OCI-LY7 (cell line): ENCODE data around the gene TMEM87A.

Experiments
- EZH2phosphoT487 ChIP-seq: fragments of 200-600 bp; sonication (generic); IDR thresholded peaks from 2 replicates; pipeline ENCODE4 v1.6.1; 2018; ENCODE audit warnings: low read depth, borderline replicate concordance, mild to moderate bottlenecking, mixed run types, antibody characterized with exemption, low read length, moderate library complexity, mixed read lengths
- TF ChIP-seq, protein P1 (sequence below): fragments of 200-600 bp; sonication (generic); conservative IDR thresholded peaks from 2 replicates; pipeline ENCODE4 v1.5.1; 2014; ENCODE audit warnings: mild to moderate bottlenecking, antibody characterized with exemption, low read length, moderate library complexity, mixed read lengths

DNA sequence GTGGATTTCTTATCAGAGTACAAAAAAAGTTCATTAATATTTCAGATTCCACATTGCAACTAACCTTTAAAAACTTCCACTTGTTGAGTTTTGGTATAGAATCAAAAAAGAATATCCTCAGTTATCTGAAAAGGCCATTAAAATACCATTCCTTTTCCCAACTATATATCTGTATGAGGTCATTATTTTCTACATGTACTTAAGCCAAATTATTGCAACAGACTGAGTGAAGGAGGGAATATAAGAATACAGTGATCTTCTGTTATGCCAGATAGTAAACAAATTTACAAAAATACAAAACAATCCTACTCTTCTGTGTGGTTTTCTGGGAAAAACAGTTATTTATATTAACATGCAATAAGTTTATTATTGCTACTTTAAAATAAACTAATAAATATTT, 5.9 kb downstream of the TMEM87A start:
- TF ChIP-seq, protein P1, sequence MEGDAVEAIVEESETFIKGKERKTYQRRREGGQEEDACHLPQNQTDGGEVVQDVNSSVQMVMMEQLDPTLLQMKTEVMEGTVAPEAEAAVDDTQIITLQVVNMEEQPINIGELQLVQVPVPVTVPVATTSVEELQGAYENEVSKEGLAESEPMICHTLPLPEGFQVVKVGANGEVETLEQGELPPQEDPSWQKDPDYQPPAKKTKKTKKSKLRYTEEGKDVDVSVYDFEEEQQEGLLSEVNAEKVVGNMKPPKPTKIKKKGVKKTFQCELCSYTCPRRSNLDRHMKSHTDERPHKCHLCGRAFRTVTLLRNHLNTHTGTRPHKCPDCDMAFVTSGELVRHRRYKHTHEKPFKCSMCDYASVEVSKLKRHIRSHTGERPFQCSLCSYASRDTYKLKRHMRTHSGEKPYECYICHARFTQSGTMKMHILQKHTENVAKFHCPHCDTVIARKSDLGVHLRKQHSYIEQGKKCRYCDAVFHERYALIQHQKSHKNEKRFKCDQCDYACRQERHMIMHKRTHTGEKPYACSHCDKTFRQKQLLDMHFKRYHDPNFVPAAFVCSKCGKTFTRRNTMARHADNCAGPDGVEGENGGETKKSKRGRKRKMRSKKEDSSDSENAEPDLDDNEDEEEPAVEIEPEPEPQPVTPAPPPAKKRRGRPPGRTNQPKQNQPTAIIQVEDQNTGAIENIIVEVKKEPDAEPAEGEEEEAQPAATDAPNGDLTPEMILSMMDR = no peak
- no peak for TF ChIP-seq EZH2phosphoT487
